ENCODE data around the gene TMEM165. TPM values are rescaled to one million over a fixed set of nuclear protein-coding genes. Genes with fewer than 3 reads are reported as not detected.
A peak's percentile ranks its signal among the peaks of the same experiment; 100 is the strongest.

TMEM165 gene
- polyA plus RNA-seq, 1 donor = 59.3 TPM

DNA sequence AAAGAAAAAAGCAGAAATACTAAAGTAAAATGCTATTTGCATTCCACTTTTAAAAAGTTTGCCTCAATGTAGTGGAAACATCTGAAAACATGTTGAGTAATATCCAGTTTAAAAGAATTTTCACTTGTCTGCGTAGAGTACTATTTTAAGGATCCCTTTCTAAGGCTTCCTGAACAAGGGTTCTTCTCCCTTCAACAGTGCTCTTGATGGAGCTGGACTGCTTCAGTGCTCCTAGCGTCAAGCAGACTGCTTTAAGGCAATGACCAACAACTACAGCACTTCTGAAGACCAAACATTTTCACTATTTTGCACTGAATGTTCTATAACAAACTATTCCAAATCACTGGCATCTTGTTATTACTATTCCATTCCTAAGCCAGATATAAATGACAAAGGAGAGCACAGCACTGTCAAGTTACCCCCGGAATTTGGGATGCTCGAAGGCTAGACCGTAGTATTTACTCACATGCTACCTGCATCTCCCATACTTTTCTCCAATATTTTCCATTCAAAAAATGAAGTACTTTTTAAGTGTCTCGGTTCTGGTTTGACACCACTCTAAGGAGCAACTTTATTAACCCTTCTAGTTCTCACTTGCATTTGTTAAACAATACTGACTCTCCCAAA, 36.1 kb downstream of the TMEM165 start:
- Histone ChIP-seq H3K4me1 (ENCODE audit: control insufficient read depth, insufficient read depth, low read length) (no peaks in the 10 kb centered on the region), H3K27ac (ENCODE audit: low read length) (no peak overlapping the region), H3K4me3 (ENCODE audit: low read length) (no peak overlapping the region), H3K36me3 (ENCODE audit: control insufficient read depth, insufficient read depth, low read length) (peaks cover 50% of the 10 kb centered on the region), H3K27me3 (ENCODE audit: control insufficient read depth, insufficient read depth, low read length) (no peaks in the 10 kb centered on the region), H3K9me3 (ENCODE audit: control insufficient read depth, low read depth, low read length) (no peaks in the 10 kb centered on the region)
- no peak for DNase-seq
- WGBS (ENCODE audit: insufficient coverage, low lambda C conversion rate) = 40% methylated on average over 2 of the region's 6 CpGs

DNA sequence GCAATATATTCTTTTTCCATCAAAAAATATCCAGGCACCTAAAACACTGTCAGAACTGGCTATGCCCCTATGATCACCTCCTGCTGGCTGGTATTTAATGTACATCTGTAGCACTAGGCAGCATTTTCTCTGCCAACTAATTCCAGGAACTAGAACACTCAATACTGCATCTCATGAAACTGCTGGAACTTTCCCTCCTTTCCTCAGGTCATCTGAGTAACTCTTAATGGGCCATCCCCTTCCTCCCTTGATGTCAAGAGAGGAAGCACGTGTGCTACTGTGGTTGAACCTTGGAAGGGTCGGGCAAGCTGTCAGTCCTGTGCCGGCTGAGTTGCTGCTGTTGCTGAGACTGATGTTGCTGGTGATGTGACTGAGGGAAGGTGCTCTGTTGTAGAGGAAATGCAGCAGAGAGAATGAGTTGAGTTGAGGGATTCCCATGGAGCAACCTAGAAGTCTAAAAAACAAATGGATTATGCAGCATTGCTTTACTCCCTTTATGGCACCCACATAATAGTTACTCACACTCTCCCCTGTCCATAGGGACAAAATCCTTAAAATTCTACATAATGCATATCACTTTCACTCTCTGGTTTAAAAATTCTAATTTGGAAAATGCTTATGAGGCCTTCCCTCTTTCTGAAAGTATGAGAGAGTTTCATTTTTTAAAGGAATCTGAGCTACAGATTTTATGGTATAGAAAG, 39.5 kb downstream of the TMEM165 start:
- no peak overlapping the region for H3K4me3 ChIP-seq (ENCODE audit: low read length)
- no peaks in the 10 kb centered on the region for H3K9me3 ChIP-seq (ENCODE audit: control insufficient read depth, low read depth, low read length)
- H3K4me1 ChIP-seq (ENCODE audit: control insufficient read depth, insufficient read depth, low read length) = peaks cover 12% of the 10 kb centered on the region
- peak; percentile 25 to 38 for DNase-seq
- H3K27ac ChIP-seq (ENCODE audit: low read length) = peak overlapping the region; percentile 9
- H3K27me3 ChIP-seq (ENCODE audit: control insufficient read depth, insufficient read depth, low read length) = no peaks in the 10 kb centered on the region
- WGBS (ENCODE audit: insufficient coverage, low lambda C conversion rate) = no CpG with 5 or more reads among the region's 3 CpGs
- peaks cover 36% of the 10 kb centered on the region for H3K36me3 ChIP-seq (ENCODE audit: control insufficient read depth, insufficient read depth, low read length)

DNA sequence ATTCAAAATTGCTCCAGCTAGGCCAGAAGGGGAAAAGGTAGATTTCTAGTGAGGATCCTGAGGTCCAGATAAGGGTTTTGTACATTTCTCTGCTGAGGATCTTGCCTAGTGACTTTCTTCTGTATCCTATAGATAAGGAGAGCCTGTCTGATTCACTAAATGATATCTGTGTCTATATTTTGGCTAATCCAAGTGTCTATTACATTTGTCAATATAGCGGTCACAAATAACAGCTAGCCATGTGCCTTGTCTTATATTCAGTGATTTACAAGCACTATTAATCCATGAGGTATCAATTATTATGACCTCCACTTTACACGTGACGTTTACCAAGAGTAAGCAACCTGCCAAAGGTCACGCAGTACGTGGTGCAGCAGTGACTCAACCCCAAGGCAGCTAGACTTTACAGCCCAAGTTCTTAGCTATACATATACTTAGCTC, 41.6 kb downstream of the TMEM165 start:
- H3K27me3 ChIP-seq (ENCODE audit: control insufficient read depth, insufficient read depth, low read length) = no peaks in the 10 kb centered on the region
- no peak overlapping the region for H3K4me3 ChIP-seq (ENCODE audit: low read length)
- 40% methylated on average over 2 of the region's 5 CpGs for WGBS (ENCODE audit: insufficient coverage, low lambda C conversion rate)
- peaks cover 37% of the 10 kb centered on the region for H3K36me3 ChIP-seq (ENCODE audit: control insufficient read depth, insufficient read depth, low read length)
- no peaks in the 10 kb centered on the region for H3K9me3 ChIP-seq (ENCODE audit: control insufficient read depth, low read depth, low read length)
- peaks cover 12% of the 10 kb centered on the region for H3K4me1 ChIP-seq (ENCODE audit: control insufficient read depth, insufficient read depth, low read length)
- DNase-seq = peak; percentile 79 to 89
- peak overlapping the region; percentile 82 for H3K27ac ChIP-seq (ENCODE audit: low read length)

DNA sequence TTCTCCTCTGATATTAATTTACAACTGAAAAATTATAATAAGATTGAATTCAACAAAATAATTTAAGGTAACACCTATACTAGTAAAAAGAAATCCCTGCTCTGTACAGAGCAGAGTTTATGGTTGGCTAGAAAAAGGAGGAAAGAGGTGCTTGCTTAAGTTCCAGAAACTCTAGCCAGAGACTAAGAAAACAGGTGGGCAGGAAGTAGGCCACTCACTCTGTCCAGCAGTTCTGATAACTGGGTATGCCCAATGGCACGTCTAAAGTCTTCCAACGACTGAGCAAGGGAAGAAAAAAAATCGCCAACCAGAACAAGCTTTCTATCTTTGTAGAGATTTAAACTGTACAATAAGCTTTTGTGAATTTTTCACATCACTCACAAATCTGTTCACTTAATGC, 42.1 kb downstream of the TMEM165 start:
- H3K27me3 ChIP-seq (ENCODE audit: control insufficient read depth, insufficient read depth, low read length) = no peaks in the 10 kb centered on the region
- H3K4me1 ChIP-seq (ENCODE audit: control insufficient read depth, insufficient read depth, low read length) = peaks cover 12% of the 10 kb centered on the region
- no peaks in the 10 kb centered on the region for H3K9me3 ChIP-seq (ENCODE audit: control insufficient read depth, low read depth, low read length)
- peaks cover 35% of the 10 kb centered on the region for H3K36me3 ChIP-seq (ENCODE audit: control insufficient read depth, insufficient read depth, low read length)
- no peak overlapping the region for H3K4me3 ChIP-seq (ENCODE audit: low read length)
- H3K27ac ChIP-seq (ENCODE audit: low read length) = peak overlapping the region; percentile 82
- no peak for DNase-seq
- no CpG with 5 or more reads among the region's 3 CpGs for WGBS (ENCODE audit: insufficient coverage, low lambda C conversion rate)

DNA sequence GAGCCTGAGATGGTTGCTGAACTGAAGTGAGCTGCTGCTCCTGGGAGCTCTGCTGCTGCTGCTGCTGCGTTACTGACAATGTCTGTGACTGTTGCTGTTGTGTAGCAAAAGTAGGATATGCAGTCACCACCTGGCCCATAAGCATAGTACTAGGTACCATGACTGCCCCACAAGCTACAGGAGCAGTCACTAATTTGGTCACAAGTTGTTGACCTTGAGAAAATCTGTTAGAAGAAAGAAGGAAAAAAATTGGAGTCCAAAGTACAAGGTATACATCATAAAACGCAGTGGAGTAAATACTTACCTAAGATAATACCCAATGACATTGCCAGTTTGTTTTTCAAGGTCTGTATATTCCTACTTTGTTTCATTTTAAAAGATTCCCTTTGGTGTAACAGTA, 42.6 kb downstream of the TMEM165 start:
- Histone ChIP-seq H3K9me3 (ENCODE audit: control insufficient read depth, low read depth, low read length) (no peaks in the 10 kb centered on the region), H3K27me3 (ENCODE audit: control insufficient read depth, insufficient read depth, low read length) (no peaks in the 10 kb centered on the region), H3K4me1 (ENCODE audit: control insufficient read depth, insufficient read depth, low read length) (peaks cover 12% of the 10 kb centered on the region), H3K4me3 (ENCODE audit: low read length) (no peak overlapping the region), H3K36me3 (ENCODE audit: control insufficient read depth, insufficient read depth, low read length) (peaks cover 39% of the 10 kb centered on the region), H3K27ac (ENCODE audit: low read length) (peak overlapping the region; percentile 82)
- WGBS (ENCODE audit: insufficient coverage, low lambda C conversion rate) = no CpG with 5 or more reads among the region's 2 CpGs
- DNase-seq = peak; percentile 72 to 91

DNA sequence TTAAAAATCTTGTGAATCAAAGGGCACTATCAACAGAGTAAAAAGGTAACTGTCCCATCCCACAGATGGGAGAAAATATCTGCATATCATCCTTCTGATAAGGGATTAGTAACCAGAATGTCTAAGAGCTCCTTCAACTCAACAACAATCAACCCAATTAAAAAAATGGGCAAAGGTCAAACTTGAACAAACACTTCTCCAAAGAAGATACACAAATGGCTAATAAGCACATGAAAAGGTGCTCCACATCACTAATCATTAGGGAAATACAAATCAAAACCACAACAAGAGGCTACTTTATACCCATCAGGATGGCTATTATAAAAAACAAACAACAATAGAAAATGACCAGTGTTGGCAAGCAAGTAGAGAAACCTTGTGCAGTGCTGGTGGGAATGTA, 43.3 kb downstream of the TMEM165 start:
- Histone ChIP-seq H3K27ac (ENCODE audit: low read length) (peak overlapping the region; percentile 82), H3K36me3 (ENCODE audit: control insufficient read depth, insufficient read depth, low read length) (peaks cover 40% of the 10 kb centered on the region), H3K9me3 (ENCODE audit: control insufficient read depth, low read depth, low read length) (no peaks in the 10 kb centered on the region), H3K4me3 (ENCODE audit: low read length) (no peak overlapping the region), H3K27me3 (ENCODE audit: control insufficient read depth, insufficient read depth, low read length) (no peaks in the 10 kb centered on the region), H3K4me1 (ENCODE audit: control insufficient read depth, insufficient read depth, low read length) (peaks cover 12% of the 10 kb centered on the region)
- DNase-seq = peak in 1 of 2 donors; percentile 46

DNA sequence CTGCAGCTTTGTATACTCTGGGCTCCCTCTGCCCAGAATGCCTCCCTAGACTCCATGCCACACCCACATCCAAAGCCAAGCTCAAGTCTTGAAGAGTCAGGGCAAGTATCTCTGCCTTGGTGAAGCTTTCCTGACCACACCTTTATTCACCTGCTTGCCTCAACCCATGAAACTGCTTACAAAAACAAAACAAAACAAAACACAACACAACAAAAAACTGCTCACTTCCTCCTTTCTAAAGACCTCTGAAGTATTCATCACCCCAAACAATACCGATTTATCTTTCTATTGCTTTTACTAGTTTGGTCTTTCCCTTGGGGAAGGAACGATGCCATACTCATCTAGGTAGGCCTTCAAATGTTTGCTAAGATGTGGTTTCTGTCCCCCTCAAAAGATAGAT, 45.0 kb downstream of the TMEM165 start:
- no peak for DNase-seq
- Histone ChIP-seq H3K36me3 (ENCODE audit: control insufficient read depth, insufficient read depth, low read length) (peaks cover 36% of the 10 kb centered on the region), H3K9me3 (ENCODE audit: control insufficient read depth, low read depth, low read length) (no peaks in the 10 kb centered on the region), H3K27me3 (ENCODE audit: control insufficient read depth, insufficient read depth, low read length) (no peaks in the 10 kb centered on the region), H3K4me1 (ENCODE audit: control insufficient read depth, insufficient read depth, low read length) (peaks cover 12% of the 10 kb centered on the region), H3K27ac (ENCODE audit: low read length) (no peak overlapping the region), H3K4me3 (ENCODE audit: low read length) (no peak overlapping the region)
- WGBS (ENCODE audit: insufficient coverage, low lambda C conversion rate) = 75% methylated on average over 1 of the region's 2 CpGs

DNA sequence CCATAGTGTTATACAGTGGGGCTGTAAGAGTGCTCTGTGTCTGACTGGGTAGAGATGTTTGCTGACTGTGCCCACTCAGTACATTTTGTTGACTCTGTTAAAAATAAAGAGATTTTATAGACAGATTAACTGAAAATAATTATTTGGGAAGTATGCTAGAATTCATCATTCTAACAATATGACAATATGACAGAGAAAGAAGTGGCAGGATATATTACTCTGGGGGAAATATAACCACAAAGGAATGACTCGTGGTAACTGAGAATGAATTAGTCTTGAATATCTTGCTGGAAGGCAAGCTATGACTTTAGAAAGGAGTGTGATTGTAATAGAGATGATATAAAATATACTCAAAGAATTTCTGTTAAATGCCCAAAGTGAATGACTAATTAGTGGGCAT, 46.8 kb downstream of the TMEM165 start:
- peaks cover 37% of the 10 kb centered on the region for H3K36me3 ChIP-seq (ENCODE audit: control insufficient read depth, insufficient read depth, low read length)
- no peak overlapping the region for H3K27ac ChIP-seq (ENCODE audit: low read length)
- no peaks in the 10 kb centered on the region for H3K27me3 ChIP-seq (ENCODE audit: control insufficient read depth, insufficient read depth, low read length)
- no peak overlapping the region for H3K4me3 ChIP-seq (ENCODE audit: low read length)
- no peaks in the 10 kb centered on the region for H3K9me3 ChIP-seq (ENCODE audit: control insufficient read depth, low read depth, low read length)
- no peak for DNase-seq
- peaks cover 6% of the 10 kb centered on the region for H3K4me1 ChIP-seq (ENCODE audit: control insufficient read depth, insufficient read depth, low read length)
- WGBS (ENCODE audit: insufficient coverage, low lambda C conversion rate) = 100% methylated on average over 1 of the region's 1 CpG

DNA sequence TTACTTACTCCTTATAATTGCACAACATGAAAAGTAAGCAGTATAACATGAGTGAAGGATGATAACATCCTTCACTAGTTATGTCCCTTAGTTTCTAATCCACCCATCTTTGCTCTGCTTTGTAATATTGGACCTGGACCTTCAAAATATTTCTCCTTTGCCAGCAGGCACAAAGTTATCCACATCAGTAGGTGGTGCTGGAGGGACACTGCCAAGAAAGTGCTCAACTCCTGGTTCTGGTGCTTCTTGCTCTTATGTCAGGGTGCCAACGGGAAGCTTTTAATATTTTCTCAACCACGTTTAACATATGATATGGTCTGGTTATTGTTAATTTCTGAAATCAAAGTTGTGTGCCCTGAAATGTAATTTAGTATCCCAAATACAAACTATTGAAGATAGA, 49.1 kb downstream of the TMEM165 start:
- H3K4me3 ChIP-seq (ENCODE audit: low read length) = no peak overlapping the region
- DNase-seq = no peak
- H3K27ac ChIP-seq (ENCODE audit: low read length) = no peak overlapping the region
- no peaks in the 10 kb centered on the region for H3K9me3 ChIP-seq (ENCODE audit: control insufficient read depth, low read depth, low read length)
- H3K4me1 ChIP-seq (ENCODE audit: control insufficient read depth, insufficient read depth, low read length) = no peaks in the 10 kb centered on the region
- no peaks in the 10 kb centered on the region for H3K27me3 ChIP-seq (ENCODE audit: control insufficient read depth, insufficient read depth, low read length)
- H3K36me3 ChIP-seq (ENCODE audit: control insufficient read depth, insufficient read depth, low read length) = peaks cover 44% of the 10 kb centered on the region
- no CpG with 5 or more reads among the region's 2 CpGs for WGBS (ENCODE audit: insufficient coverage, low lambda C conversion rate)

DNA sequence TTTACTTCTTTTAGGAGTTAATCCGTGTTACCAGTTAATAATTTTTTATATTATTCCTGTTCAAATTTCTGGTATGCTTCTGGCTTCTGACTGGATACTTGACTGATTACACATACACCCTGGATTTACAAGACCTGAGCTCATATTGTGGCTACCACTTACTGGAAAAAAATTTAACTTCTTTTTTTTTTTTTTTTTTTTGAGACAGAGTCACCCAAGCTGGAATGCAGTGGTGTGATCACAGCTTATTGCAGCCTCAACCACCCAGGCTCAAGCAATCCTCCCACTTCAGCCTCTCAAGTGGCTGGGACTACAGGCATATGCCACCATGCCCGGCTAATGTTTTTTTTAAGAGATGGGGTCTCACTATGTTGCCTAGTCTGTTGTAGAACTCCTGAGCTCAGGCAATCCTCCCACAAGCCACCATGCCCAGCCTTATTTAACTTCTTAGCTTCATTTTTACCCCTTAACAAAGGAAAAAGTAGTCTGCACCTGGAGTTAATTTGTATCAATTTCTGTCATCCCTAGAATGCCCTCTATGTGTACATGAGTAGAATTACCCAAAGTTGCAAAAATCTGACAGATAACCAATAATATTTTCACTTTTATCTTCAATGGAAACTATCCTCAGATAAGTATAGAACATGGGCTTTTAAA, 50.3 kb downstream of the TMEM165 start:
- peaks cover 45% of the 10 kb centered on the region for H3K36me3 ChIP-seq (ENCODE audit: control insufficient read depth, insufficient read depth, low read length)
- no CpG with 5 or more reads among the region's 2 CpGs for WGBS (ENCODE audit: insufficient coverage, low lambda C conversion rate)
- H3K9me3 ChIP-seq (ENCODE audit: control insufficient read depth, low read depth, low read length) = no peaks in the 10 kb centered on the region
- H3K27ac ChIP-seq (ENCODE audit: low read length) = no peak overlapping the region
- no peak overlapping the region for H3K4me3 ChIP-seq (ENCODE audit: low read length)
- H3K27me3 ChIP-seq (ENCODE audit: control insufficient read depth, insufficient read depth, low read length) = no peaks in the 10 kb centered on the region
- no peak for DNase-seq
- no peaks in the 10 kb centered on the region for H3K4me1 ChIP-seq (ENCODE audit: control insufficient read depth, insufficient read depth, low read length)

Measured in large intestine (tissue), 3 donors.